Activated CD4-positive, CD25-positive, alpha-beta regulatory T cell treated with anti-CD3 and anti-CD28 coated beads, Interleukin-2, amount 50 U/mL, for 16 hours (primary cell): ENCODE results near the gene MXD4.
"Not testable (repeated sequence)": the region's sequence is repeated elsewhere in the genome, so short reads cannot be mapped to it uniquely, and the experiment has no call there.

ENCODE experiments used
- DNase-seq: peaks from one replicate; pipeline ENCODE4 v3.0.0-alpha.2; 2020; ENCODE audit warnings: low read depth, low spot score

Gene MXD4

DNA sequence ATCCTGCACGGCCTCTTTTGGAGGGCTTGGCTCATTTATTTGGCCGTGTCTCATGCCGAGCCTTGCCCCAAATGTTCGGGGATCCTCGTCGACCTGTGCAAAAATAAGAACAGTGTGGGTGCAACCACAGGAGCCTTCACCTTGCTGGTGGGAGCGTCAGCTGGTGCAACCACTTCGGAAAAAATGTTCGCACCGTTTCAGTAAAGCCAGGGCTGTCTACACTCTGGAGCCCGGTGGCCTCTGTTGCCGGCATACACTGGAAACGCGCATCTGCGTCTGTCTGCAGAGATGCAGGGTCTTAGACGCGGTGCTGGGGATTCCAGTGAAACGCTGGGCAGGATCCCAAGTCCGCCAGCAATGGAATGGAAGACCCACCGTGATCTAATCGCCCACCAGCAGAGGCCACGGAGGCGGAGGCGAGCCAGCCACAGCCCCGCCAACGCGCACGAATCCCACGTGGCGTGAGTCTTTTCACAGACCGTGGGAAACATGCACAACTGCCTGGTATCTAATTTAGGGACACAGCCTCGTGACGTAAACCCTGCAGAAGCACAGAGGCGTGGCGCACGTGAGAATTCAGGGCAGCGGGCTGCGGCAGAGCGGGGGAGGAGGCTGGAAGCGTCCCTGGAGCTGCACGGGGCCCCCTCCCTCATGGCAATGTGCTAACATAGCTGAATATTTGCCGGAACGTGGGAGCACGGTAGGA lies 13.8 kb upstream of the MXD4 start:
- no peak for DNase-seq

DNA sequence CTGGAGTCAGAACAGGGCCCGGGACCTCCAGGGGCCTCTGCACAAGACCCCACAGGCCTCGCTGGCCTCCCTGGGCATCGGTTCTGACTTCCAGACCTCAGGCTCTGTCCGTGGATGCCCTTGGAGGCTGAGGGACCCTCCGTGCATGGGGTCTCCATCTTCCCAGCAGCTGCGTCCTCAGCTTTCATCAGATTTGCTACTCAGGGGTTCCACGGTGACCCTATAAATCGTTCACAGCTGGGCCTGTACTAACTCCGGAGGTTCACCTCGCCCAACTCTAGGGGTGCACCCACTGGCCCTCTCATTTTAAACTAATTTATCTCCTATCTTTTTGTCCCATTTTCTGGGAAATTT lies 13.1 kb upstream of the MXD4 start:
- DNase-seq: not testable (repeated sequence)

DNA sequence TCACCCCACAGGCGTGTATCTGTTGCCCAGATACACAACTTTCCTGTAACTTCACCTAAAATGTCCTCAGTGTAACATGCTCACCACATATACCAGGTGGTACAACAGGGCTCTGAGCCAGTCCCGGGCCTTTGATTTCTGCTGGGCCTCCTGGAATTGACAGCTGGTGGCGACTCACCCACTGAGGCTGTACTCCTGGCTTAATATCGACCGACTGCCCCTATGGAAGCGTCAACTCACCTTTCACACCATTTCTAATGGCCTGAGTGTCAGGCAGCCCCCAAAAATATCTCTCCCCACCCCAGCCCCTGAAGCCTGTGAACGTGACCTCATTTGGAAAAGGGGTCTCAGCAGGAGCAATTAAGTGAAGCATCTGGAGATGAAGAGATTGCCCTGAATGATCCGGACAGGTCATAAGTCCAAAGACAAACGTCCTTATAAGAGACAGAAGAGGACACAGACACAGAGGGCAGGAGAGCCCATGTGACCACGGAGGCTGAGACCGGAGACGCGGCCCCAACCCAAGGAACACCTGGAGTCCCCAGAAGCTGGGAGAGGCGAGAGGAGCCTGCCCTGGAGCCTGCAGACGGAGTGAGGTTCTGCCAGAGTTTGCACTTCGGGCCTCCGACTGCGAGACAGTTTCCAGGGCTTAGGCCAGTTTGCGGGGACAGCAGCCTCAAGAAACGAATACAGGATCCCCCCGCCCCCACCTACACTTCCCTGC lies 12.6 kb upstream of the MXD4 start:
- no peak for DNase-seq

DNA sequence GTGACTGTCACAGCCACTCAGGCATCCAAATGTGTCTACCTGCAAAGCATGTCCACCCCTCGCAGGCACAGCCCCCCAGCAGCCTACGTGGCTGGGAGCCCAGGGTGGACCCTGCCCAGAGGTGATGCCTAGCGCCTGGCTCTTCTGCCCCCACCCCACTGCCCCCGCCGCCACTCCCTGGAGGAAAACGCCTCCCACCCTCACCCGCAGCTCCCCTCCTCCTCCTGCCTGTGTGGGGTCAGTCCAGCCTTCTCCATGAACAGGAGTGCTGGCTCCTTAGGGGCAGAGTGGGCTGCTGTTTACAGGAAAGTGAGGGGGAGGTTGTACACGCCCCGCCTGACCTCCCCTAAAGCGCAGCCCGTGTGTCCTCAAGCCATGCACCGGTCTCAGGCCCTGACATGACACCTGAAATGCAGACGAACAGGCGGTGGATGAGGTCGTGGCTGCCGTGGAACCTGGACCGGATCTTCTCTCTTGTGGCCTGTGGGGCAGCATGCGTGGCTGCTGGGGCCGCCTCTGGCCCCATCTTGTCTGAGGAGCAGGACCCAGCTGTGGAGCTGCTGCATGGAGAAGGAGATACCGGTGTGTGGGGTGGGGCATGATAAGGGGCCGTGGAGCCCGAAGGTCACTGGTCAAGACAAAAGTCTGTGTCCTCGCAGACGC lies 11.9 kb upstream of the MXD4 start:
- no peak for DNase-seq

DNA sequence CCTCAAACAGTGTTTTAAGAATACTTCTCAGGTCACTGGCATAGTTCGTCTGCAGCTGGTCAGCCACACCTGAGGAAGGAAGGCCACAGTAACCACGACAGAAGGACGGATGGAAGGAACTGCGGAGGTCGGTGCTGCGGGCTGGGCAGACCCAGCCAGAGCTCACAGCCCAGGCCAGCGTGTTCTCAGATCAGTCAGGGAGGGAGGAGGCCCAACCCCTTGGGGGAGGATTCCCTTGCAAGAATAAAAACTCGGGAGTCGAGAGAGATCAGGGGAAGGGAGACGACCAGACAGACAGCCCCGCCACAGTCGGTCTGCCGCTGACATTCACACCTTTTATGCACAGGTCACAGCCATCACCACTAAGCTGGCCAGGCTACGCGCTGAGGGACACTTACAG lies 11.3 kb upstream of the MXD4 start:
- DNase-seq: no peak

DNA sequence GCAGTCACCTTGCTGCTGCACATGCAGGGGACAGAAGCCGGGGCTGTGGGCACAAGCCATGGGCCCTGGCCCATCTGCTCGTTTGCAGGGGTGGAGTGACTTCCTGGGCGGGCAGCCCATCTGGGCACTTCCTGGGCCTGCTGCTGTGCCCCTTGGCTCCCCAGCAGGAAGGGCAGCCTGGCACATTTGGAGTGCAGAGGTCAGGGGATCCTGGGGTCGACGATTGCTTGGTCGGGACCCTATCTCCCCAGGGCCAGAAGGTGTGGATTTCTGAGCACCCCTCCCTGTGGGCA lies 10.9 kb upstream of the MXD4 start:
- DNase-seq: no peak

DNA sequence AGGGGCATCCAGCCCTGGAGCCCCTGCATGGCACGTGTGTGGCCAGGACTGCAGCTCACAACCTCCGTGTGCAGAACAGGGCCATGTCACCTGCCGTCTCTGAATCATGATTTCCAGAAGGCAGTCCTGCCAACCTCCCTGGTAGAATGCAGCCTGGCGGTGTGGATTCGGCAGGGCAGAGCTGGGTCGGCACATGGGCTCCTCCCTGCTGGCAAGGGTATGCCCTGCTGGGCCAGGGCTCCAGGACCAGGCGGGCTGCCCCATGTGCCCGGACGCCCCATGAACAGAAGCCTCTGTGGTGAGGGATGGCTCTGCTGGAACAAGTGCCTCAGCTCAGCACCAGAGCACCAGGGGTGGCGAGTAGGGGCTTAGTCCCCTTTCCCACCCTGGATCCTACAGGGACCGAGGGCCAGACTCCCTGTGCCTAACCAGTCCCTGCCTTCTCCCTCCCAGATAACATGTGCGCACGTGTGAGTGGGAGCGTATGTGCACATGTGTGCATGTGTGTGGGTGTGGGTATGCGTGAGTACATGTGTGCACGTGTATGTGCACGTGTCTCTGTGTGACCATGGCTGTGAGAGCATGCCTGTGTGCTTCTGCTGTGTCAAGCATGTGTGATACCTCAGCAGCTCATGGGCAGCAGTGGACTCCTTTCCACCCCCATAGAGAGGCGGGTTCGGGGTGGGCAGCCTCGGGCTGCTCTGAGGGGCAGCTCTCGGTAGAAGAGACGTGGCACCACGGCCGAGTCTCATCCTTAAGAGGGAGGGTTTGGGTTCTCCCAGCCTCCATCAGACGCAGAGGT lies 10.3 kb upstream of the MXD4 start:
- no peak for DNase-seq

DNA sequence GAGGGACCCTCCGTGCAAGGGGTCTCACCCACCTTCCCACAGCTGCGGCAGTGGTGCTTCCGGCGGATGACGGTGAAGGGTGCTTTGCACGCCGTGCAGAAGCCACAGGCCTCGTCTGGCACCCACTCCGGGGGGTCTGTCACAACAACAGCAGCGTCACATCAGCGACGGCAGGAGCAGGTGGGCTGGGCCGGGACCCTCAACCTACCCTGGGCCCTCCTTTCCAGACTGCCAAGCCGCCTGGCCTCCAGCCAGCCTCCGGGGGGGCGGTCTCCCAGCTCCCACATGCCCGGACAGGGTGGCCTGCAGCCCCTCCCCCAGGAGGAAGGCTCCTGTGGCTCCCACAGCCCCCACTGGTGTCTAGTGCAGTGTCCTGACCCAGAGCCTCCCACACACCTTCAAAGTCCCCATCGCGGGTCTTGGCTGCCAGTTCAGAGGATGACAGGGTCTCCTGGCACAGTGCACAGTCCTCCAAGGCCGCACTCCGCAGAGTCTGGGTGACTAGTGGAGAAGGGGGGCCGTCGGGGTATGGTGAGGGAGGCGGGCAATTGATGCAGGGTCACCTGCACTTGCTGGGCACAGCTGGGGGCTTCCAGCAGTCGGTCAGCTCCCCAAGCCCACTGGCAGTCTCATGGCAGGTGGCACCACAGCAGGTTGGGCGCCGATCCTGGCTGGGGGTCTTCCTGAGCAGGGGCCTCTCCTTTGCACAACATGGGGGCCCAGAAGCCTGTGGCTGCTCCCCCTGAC lies 9.5 kb upstream of the MXD4 start:
- no peak for DNase-seq

DNA sequence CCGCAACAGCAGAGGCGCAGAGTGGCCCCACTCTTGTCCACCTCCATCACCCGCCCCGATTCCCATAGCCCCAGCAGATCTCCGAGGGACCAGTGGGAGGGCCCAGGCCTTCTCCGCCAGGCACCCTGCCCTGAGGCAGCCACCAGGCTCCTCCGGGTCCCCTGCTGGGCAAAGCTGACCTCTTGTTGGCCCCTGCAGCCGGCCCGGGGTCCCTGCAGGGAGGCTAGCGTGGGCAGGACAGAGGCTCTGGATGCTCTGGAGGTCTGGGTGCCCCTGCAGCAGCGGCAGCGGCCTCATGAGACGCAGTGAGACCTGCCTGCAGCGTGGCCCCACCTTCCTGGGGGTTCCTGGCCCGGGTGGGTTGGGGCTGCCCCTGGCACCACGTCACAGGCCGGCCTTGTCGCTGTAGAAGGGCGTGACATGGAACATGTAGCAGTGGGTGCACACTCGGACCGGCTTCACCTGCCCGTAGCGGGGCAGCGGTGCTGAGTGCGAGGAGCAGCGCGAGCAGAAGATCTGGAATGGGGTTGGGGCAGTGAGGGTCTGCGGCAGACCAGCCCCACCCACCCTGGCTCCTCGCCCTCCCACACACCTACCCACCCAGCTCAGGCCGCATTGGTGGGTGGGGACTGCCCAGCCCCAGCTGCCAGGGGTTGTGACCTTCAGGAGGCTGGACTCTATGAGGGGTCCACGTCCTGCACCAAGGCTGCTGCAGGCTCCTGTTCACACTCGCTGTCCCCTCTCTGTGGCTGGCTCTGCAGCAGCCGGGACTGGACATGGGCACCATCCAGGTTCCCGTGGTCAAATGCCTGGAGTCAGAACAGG lies 8.6 kb upstream of the MXD4 start:
- DNase-seq: no peak

DNA sequence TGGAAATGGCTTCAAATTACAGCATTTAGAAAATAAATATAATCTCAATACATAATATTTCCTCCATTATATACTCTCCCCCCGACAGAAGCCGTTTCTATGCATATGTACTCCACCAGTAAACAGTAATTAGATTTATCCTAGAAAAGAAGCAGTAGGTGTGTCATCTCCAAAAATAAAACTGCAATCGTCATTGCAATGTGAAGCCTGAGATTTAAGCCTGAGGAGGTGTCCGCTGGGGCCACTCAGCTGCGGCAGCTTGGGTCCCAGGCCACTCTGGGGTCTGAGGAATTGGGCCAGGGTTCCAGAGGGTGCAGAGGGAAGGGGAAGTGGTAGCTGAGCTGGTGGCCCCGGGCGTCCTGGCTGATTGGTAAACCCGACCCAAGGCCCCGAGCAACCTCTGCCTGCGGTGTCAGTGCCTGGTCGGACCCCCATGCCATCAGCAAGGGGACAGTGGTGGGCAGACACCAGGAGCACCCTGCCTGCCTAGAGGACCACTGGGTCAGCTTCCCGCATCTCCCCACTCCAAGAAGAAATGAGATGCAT lies 7.8 kb upstream of the MXD4 start:
- no peak for DNase-seq

DNA sequence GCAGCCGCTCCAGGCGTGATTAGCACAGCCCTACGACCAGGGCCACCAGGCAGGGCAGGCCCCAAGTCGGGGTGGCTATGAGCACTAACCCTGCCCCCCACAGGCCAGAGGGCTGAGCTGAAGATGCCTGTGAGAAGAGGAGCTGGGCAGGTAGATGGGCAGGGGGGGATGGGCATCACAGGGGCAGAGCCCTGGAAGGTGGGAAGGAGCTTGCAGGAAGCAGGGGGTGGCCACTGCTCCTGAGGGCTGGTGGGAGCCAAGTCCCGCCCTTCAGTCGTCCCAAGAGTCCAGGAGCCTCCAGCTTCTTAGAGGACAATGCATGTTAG lies 7.3 kb upstream of the MXD4 start:
- DNase-seq: no peak

DNA sequence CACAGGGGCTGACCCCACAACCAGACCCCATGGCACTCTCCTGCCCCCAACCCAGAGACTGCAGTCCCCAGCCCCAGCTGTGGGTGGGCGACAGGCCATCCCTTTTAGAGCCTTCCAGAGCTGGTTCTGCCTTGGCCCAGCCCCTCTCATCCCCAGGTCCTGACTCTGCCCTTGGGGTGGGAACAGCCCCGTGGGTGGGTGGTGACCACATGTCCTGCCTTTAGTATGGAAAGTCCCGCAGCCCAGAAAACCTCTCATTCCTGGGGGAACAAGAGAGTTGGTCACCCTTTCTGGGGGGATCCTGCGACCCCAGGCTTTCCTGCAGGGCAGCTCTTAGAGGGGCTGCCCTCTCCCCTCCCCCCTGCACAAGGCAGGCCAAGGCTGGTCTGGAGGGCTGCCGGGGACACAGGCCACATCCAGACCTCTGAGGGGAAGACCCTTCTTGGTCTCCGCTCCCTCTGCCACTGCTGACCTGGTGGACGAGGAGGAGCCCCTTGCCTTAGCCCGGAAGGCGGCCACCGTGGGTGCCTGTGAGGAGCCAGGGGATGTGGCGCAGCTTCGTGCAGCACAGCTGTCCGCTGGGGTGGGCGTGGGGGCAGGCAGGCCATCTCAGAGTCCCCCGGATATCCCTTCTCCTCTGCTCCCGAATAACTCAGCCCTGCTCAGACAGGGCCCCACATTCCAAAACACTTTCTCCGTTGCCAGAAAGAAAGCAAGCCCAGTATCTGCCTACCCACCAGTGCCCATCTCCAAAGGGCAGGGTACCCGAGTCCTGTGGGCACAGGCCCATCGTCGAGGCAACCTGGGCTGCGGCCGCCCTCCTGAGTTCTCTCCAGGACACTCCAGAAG lies 6.7 kb upstream of the MXD4 start:
- DNase-seq: no peak

DNA sequence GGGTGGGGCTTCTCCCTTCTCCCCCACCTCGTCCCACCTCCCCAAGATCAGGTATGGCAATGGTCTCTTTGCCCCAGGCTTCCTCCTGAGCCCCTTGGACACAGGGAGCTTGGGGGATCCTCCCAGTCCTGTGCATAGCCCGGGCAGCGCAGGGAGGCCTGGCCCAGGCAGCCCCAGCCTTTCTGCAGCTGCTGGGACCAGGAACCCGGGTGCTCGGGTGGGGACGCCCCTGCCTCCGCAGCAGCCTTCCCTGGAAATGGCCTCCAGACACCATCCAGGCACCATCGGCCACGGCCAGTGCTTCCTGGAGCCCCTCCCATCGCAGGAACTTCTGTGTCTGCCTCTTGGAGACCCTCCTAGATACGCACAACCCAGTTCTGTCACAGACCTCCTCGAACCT lies 5.9 kb upstream of the MXD4 start:
- no peak for DNase-seq

DNA sequence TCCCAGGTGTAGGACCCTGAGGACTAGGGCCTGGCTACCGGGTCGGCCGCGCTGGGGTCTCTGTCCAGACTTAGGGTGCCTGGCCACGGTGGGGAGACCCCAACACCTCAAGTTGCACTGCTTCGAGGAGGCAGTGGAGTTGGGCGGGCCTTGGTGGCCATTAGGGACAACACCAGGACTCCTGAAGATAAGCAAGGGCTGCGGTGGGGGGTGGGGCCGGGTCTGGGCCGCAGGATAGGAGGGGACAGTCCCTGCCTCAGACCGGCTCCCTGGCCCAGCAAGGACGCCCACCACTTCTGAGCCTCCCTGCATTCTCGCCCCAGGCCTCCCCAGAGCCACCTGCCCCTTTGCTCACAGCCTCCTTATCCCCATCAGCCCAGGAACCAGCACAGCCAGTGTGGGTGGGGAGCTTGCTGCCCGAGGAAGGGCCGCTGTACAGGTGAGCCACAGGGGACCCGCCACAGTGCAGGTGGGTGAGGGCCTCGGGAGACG lies 5.5 kb upstream of the MXD4 start:
- DNase-seq: no peak

DNA sequence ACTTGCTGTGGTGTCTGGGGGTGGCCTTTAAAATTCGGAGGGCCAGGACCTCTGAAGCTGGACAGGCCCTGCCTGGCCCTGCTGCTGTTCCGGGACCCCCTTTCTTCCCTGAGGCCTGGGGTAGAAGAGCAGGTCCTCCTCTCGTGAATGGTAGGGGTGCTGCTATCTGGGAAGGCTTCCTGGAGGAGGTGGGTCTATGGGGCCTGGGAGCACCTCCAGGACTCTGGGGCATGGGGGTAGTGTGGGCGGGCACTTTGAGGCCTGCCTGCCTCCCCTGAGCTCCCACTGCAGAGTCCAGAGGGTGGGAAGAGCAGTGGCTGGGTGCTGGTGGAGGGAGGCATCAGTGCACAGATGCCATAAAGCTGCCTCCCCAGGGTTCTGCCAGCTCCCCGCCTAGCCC lies 4.9 kb upstream of the MXD4 start:
- DNase-seq: no peak

DNA sequence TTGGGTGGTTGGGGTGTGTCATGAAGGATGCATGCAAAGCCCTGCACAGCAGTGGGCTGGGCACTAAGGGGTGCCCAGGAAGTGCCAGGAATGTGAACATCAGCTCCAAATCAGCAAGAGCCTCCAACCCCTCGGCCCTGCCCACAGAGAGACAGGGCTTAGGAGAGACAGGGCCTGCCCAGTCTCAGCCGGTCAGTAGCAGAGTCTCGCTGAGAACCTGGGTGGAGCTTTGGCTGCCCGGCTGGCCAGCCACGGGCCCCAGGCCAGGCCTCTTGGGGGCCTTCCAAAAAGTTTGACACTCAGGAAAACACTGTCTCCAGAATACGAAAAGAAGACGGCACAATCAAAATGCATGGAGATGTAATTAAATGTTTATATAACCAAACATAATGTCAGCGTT lies 4.3 kb upstream of the MXD4 start:
- no peak for DNase-seq

DNA sequence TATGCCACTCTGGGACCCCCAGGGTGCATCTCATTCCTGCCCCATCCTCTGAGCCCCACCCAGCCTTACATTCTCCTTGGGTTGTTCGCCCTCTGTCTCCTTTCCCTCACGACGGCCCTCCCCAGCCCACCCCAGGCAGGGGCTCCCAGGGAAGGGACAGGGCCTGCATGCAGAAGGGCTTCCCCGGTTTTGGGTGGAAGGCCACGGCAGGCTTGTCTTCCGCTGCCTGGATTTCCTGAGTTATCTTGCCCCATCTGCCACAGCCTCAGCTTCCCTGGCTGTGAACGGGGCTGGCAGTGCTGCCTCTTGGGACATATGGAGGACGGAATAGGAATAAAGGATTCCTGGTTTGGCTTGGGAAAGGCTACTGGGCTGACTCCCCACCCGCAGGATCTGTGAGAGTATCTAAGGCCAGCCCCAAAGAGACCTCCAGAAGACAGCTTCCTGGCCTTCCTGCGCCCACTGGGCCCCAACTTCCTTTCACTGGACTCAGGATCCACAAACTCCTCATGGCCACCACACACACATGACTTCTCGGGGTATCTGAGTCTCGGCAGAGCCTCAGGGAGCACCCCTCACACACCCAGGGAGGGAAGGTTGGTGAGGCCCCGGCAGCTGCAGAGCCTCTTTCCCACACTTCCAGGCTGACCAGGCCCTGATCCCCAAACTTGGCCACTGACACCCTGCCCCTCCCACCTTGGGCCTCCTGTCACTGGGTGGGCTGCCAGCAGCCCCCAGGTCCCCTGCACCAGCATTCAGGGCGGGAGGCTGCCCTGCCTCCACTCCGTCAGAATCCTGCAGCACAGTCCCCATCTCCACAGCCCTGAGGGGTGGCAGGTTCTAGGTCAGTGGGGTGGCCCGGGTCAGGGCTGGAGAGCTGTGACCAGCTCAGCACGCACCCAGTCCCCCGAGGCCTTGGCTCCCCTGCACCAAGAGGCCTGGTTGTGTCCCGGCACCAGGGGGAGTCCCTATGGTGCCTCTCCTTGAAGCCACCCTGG lies 3.5 kb upstream of the MXD4 start:
- no peak for DNase-seq

DNA sequence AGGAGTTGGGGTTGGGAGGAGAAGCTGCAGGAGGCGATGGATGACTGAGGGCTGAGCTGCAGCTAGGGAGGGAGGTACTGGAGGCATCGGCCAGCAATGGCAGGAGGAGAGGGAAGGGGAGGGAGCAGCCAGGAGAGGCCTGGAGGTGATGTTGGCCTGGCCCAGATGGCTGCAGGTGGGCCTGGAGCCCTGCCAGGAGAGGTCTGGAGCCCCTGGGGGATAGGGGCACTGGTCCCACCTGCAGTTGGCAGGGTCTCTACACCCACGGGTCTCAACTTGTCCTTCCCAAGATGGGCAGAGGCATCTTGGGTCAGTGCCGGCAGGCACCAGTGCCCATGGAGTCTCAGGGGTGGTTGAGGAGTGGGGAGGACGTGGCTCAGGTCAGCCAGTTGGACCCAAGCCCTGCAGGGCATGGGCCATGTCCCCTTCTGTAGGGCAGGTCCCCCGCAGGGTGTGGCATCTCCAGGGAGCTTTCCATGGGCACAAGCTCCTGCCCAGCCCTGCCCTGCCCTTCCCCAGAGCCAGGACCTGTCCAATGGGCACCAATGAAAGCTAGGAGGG lies 2.7 kb upstream of the MXD4 start:
- no peak for DNase-seq
